HepG2 (cell line): Measurements from ENCODE around the gene L3MBTL1. TPM values are rescaled to one million over a fixed set of nuclear protein-coding genes. Genes with fewer than 3 reads are reported as not detected.
A peak's percentile ranks its signal among the peaks of the same experiment; 100 is the strongest.

ENCODE experiments used
- ARHGAP35 ChIP-seq: sonication (generic); formaldehyde crosslinking; IDR thresholded peaks from 2 replicates; pipeline ENCODE4 v1.9.0; 2022; ENCODE audit warnings: mild to moderate bottlenecking, inconsistent platforms, moderate library complexity, missing genetic modification reagents, borderline replicate concordance
- ARNT ChIP-seq: fragments of 450-650 bp; IDR thresholded peaks from 2 replicates; pipeline ENCODE4 v1.6.1; 2017
- BCL3 ChIP-seq: sonication (generic); formaldehyde crosslinking; IDR thresholded peaks from 2 replicates; pipeline ENCODE4 v1.5.1; 2020; ENCODE audit warnings: mild to moderate bottlenecking, missing genetic modification reagents, moderate library complexity
- E2F2 ChIP-seq: sonication (generic); formaldehyde crosslinking; IDR thresholded peaks from 2 replicates; pipeline ENCODE4 v1.4.0; 2020; ENCODE audit warnings: missing genetic modification reagents, borderline replicate concordance
- GABPB1 ChIP-seq: IDR thresholded peaks from 2 replicates; pipeline ENCODE4 v1.6.1; 2016; ENCODE audit warnings: mild to moderate bottlenecking, missing genetic modification reagents, moderate library complexity, missing compliant biosample characterization
- GLMP ChIP-seq: sonication (generic); formaldehyde crosslinking; IDR thresholded peaks from 2 replicates; pipeline ENCODE4 v1.9.0; 2021; ENCODE audit warnings: missing genetic modification reagents, mild to moderate bottlenecking, borderline replicate concordance
- HIVEP1 ChIP-seq: sonication (generic); formaldehyde crosslinking; IDR thresholded peaks from 2 replicates; pipeline ENCODE4 v1.4.0; 2020; ENCODE audit warnings: mild to moderate bottlenecking, missing genetic modification reagents
- KDM5B ChIP-seq: sonication (generic); formaldehyde crosslinking; IDR thresholded peaks from 2 replicates; pipeline ENCODE4 v1.4.0; 2020; ENCODE audit warnings: missing genetic modification reagents, mild to moderate bottlenecking, borderline replicate concordance
- MIER3 ChIP-seq: IDR thresholded peaks from 2 replicates; pipeline ENCODE4 v1.6.1; 2016; ENCODE audit warnings: missing compliant biosample characterization, borderline replicate concordance
- MYPOP ChIP-seq: sonication (generic); formaldehyde crosslinking; IDR thresholded peaks from 2 replicates; pipeline ENCODE4 v1.8.1; 2023; ENCODE audit warnings: mild to moderate bottlenecking, moderate library complexity, missing genetic modification reagents
- PAWR ChIP-seq: sonication (generic); formaldehyde crosslinking; IDR thresholded peaks from 2 replicates; pipeline ENCODE4 v1.4.0; 2020; ENCODE audit warnings: missing genetic modification reagents, mild to moderate bottlenecking, borderline replicate concordance
- PPARG ChIP-seq: conservative IDR thresholded peaks from 2 replicates; pipeline ENCODE4 v1.6.1; 2016; ENCODE audit warnings: missing biosample characterization, missing genetic modification reagents
- SMARCE1 ChIP-seq: fragments of 450-650 bp; IDR thresholded peaks from 2 replicates; pipeline ENCODE4 v1.6.1; 2017; ENCODE audit warnings: borderline replicate concordance
- SNAI1 ChIP-seq: sonication (generic); formaldehyde crosslinking; IDR thresholded peaks from 2 replicates; pipeline ENCODE4 v1.5.0; 2020; ENCODE audit warnings: mild to moderate bottlenecking, missing genetic modification reagents, borderline replicate concordance
- THAP7 ChIP-seq: sonication (generic); formaldehyde crosslinking; IDR thresholded peaks from 2 replicates; pipeline ENCODE4 v1.8.1; 2023; ENCODE audit warnings: mild to moderate bottlenecking, missing genetic modification reagents
- ZBTB25 ChIP-seq: IDR thresholded peaks from 2 replicates; pipeline ENCODE4 v1.6.1; 2018; ENCODE audit warnings: missing genetic modification reagents
- ZNF124 ChIP-seq: sonication (generic); formaldehyde crosslinking; IDR thresholded peaks from 2 replicates; pipeline ENCODE4 v1.4.0; 2020; ENCODE audit warnings: missing genetic modification reagents
- ZNF136 ChIP-seq: sonication (generic); formaldehyde crosslinking; IDR thresholded peaks from 2 replicates; pipeline ENCODE4 v1.8.1; 2022; ENCODE audit warnings: low read depth, mild to moderate bottlenecking, moderate library complexity, missing genetic modification reagents
- ZNF180 ChIP-seq: sonication (generic); formaldehyde crosslinking; IDR thresholded peaks from 2 replicates; pipeline ENCODE4 v1.4.0; 2020; ENCODE audit warnings: low read depth, missing genetic modification reagents, borderline replicate concordance
- ZNF30 ChIP-seq: sonication (generic); formaldehyde crosslinking; IDR thresholded peaks from 2 replicates; pipeline ENCODE4 v1.5.0; 2020; ENCODE audit warnings: mild to moderate bottlenecking, missing genetic modification reagents
- ZNF530 ChIP-seq: sonication (generic); formaldehyde crosslinking; IDR thresholded peaks from 2 replicates; pipeline ENCODE4 v1.5.0; 2020; ENCODE audit warnings: low read depth, mild to moderate bottlenecking, missing genetic modification reagents
- ZNF841 ChIP-seq: sonication (generic); formaldehyde crosslinking; IDR thresholded peaks from 2 replicates; pipeline ENCODE4 v1.8.1; 2023; ENCODE audit warnings: missing genetic modification reagents, borderline replicate concordance
- polyA plus RNA-seq, 8 experiments: library from polyadenylated mRNA; depleted of rRNA in 3 of 8; stranded (reverse) in 7 of 8; unstranded in 1 of 8; fragments of >200 nt; fragmentation: Illumina TruSeq in 4 of 8; extraction: Trizol in 4 of 8; gene quantifications; 2 replicates each; pipeline versions ENCODE4 v1.2.1 to v1.2.3, GENCODE V29; 2011 to 2016; ENCODE audit warnings: low read depth in 4 of 8, missing spikeins in 1 of 8, mixed read lengths in 1 of 8; ENCODE audit not compliant: insufficient read depth in 1 of 8
- total RNA-seq, 5 experiments: library from RNA; depleted of rRNA; stranded (reverse); fragments of >200 nt; fragmentation: Illumina TruSeq; extraction: Trizol; gene quantifications; 2 replicates each; pipeline ENCODE4 v1.2.3, GENCODE V29; 2016; ENCODE audit warnings: low read depth in 1 of 5

Gene L3MBTL1
- total and polyA plus RNA-seq, 2 of the 13 experiments (the other 11 are each of a cell fraction or from before 2014, with no cell fraction given): 9.0 to 17.8 TPM

- TF ChIP-seq PAWR (CRISPR knock-in tag): 0 out of 2 replicates have a peak, but pooled peaks have one; percentile 21
- peak; percentile 56 for TF ChIP-seq GABPB1
- TF ChIP-seq ZNF530 (CRISPR knock-in tag): 0 out of 2 replicates have a peak, but pooled peaks have one; percentile 79
- TF ChIP-seq ARNT: no peak
- no peak for TF ChIP-seq ZNF841
- peak; percentile 92 for TF ChIP-seq ARHGAP35 (CRISPR knock-in tag)
- TF ChIP-seq ZNF124 (CRISPR knock-in tag): 0 out of 2 replicates have a peak, but pooled peaks have one; percentile 36
- 0 out of 2 replicates have a peak, but pooled peaks have one; percentile 32 for TF ChIP-seq GLMP (CRISPR knock-in tag)
- TF ChIP-seq BCL3 (CRISPR knock-in tag): peak; percentile 54
- TF ChIP-seq ZNF136 (CRISPR knock-in tag): peak; percentile 89; the same call in 1 of the 2 replicates
- peak; percentile 75 for TF ChIP-seq HIVEP1 (CRISPR knock-in tag)
- 0 out of 2 replicates have a peak, but pooled peaks have one; percentile 43 for TF ChIP-seq SNAI1 (CRISPR knock-in tag)
- TF ChIP-seq MYPOP (CRISPR knock-in tag): peak; percentile 91
- TF ChIP-seq E2F2: no peak
- TF ChIP-seq KDM5B: peak; percentile 62; the same call in 1 of the 2 replicates
- TF ChIP-seq PPARG: peak; percentile 99
- no peak for TF ChIP-seq SMARCE1
- peak; percentile 84; the same call in 1 of the 2 replicates for TF ChIP-seq MIER3
- no peak for TF ChIP-seq ZBTB25 (CRISPR knock-in tag)
- no peak for TF ChIP-seq ZNF30 (CRISPR knock-in tag)
- TF ChIP-seq THAP7: no peak; the same call in none of the 2 replicates
- TF ChIP-seq ZNF180: no peak
Observed at GRCh38 chr20:43558412-43559146, 51.1 kb downstream of the L3MBTL1 start, which contains the start of gene SGK2 (continued).
